HCT116 (cell line): ENCODE results near the gene SH3BP5L. TPM values are rescaled to one million over a fixed set of nuclear protein-coding genes. Genes with fewer than 3 reads are reported as not detected.

ENCODE experiments used
- ATAC-seq: fragments of 200-7000 bp; cut with Tn5 transposase; 2 replicates; pipeline ENCODE4 v1.9.1; 2020; ENCODE audit warnings: mild to moderate bottlenecking, moderate library complexity
- BruUV-seq: library from RNA; stranded (reverse); fragments of 400-500 nt; replicated peaks from 2 replicates; lab custom pipeline; 2021; lab: Mats Ljungman, UMichigan
- CTCF ChIA-PET: fragments of 300-600 bp; sonication (Branson Sonifier 250); formaldehyde crosslinking; loops from one replicate; lab custom pipeline; 2021; ENCODE audit warnings: antibody characterized with exemption; lab: Charles Lee
- POLR2A ChIA-PET: fragments of 300-600, 350-600 bp; sonication (Branson Sonifier 250); formaldehyde crosslinking; loops from one replicate; lab custom pipeline; 2021; ENCODE audit warnings: antibody characterized with exemption; lab: Charles Lee
- RAD21 ChIA-PET, 2 experiments: fragments of 300-600 bp; sonication (Branson Sonifier 250); formaldehyde crosslinking; loops; one replicate each; lab custom pipeline; 2023; ENCODE audit warnings: low total read pairs in 2 of 2; ENCODE audit not compliant: uncharacterized antibody in 2 of 2, unreplicated experiment in 2 of 2, low non-redundant PET in 1 of 2; lab: Charles Lee
- DNase-seq: peaks from one replicate; pipeline ENCODE4 v3.0.0-alpha.2; 2010; ENCODE audit warnings: low read depth, low spot score
- H2AFZ ChIP-seq: fragments of 200-600 bp; shearing (Covaris generic), sonication (generic); 2 replicates; pipeline ENCODE4 v1.6.1; 2017; ENCODE audit warnings: low read depth, mixed run types, mixed read lengths, antibody characterized with exemption, low read length; ENCODE audit not compliant: poor library complexity, severe bottlenecking
- H3K27ac ChIP-seq: 2 replicates; pipeline ENCODE4 v1.5.1; 2012; ENCODE audit warnings: low read depth, low read length
- H3K27me3 ChIP-seq: fragments of 200-600 bp; sonication (generic); 2 replicates; pipeline ENCODE4 v1.6.1; 2016; ENCODE audit warnings: mixed run types, low read length, mixed read lengths; ENCODE audit not compliant: insufficient read depth
- H3K36me3 ChIP-seq, 2 experiments: fragments of 200-500 bp in 1 of 2; fragments of 200-600 bp in 1 of 2; sonication (Bioruptor generic) in 1 of 2; sonication (generic) in 1 of 2; 2 replicates each; pipeline versions ENCODE4 v1.5.1 to v1.6.1; 2014 to 2016; ENCODE audit warnings: low read length in 2 of 2, inconsistent platforms in 1 of 2, mixed read lengths in 1 of 2, mixed run types in 1 of 2; ENCODE audit not compliant: insufficient read depth in 2 of 2, control insufficient read depth in 1 of 2
- H3K4me1 ChIP-seq, 2 experiments: fragments of 200-600 bp in 1 of 2; sonication (generic) in 1 of 2; 2 replicates each; pipeline versions ENCODE4 v1.5.1 to v1.6.1; 2012 to 2017; ENCODE audit warnings: low read length in 2 of 2, inconsistent platforms in 1 of 2, mild to moderate bottlenecking in 1 of 2, mixed read lengths in 1 of 2, mixed run types in 1 of 2, moderate library complexity in 1 of 2; ENCODE audit not compliant: insufficient read depth in 2 of 2, control insufficient read depth in 1 of 2
- H3K4me2 ChIP-seq: fragments of 200-600 bp; sonication (generic); 2 replicates; pipeline ENCODE4 v1.6.1; 2017; ENCODE audit warnings: mixed run types, low read length, mixed read lengths
- H3K4me3 ChIP-seq, 2 experiments: fragments of 200-600 bp in 1 of 2; sonication (generic) in 1 of 2; replicated peaks in 1 of 2; 2 replicates each; pipeline ENCODE4 v1.5.1; 2011 to 2016; ENCODE audit warnings: low read length in 2 of 2, control low read depth in 1 of 2, low read depth in 1 of 2, mild to moderate bottlenecking in 1 of 2, mixed read lengths in 1 of 2, mixed run types in 1 of 2
- H3K79me2 ChIP-seq: fragments of 200-600 bp; sonication (generic); 2 replicates; pipeline ENCODE4 v1.6.1; 2017; ENCODE audit warnings: mild to moderate bottlenecking, mixed run types, low read length, moderate library complexity, mixed read lengths; ENCODE audit not compliant: insufficient read depth
- H3K9ac ChIP-seq: fragments of 200-600 bp; sonication (generic); 2 replicates; pipeline ENCODE4 v1.6.1; 2016; ENCODE audit warnings: low read length, mixed read lengths
- H3K9me2 ChIP-seq: fragments of 200-600 bp; sonication (generic), shearing (Covaris generic); 2 replicates; pipeline ENCODE4 v1.6.1; 2017; ENCODE audit warnings: mixed run types, mild to moderate bottlenecking, moderate library complexity; ENCODE audit not compliant: insufficient read depth
- H3K9me3 ChIP-seq, 2 experiments: fragments of 200-500 bp in 1 of 2; fragments of 200-600 bp in 1 of 2; sonication (Bioruptor generic) in 1 of 2; sonication (generic) in 1 of 2; 2 replicates each; pipeline ENCODE4 v1.6.1; 2014 to 2017; ENCODE audit warnings: low read length in 2 of 2, mixed read lengths in 2 of 2, inconsistent platforms in 1 of 2, low read depth in 1 of 2, mild to moderate bottlenecking in 1 of 2, mixed run types in 1 of 2, moderate library complexity in 1 of 2; ENCODE audit not compliant: control insufficient read depth in 1 of 2, insufficient read depth in 1 of 2
- H4K20me1 ChIP-seq: fragments of 200-600 bp; sonication (generic), shearing (Covaris generic); 2 replicates; pipeline ENCODE4 v1.6.1; 2017; ENCODE audit warnings: mixed run types, mild to moderate bottlenecking, moderate library complexity; ENCODE audit not compliant: insufficient read depth
- POLR2AphosphoS5 ChIP-seq: IDR thresholded peaks from 2 replicates; pipeline ENCODE4 v1.6.1; 2011; ENCODE audit warnings: mild to moderate bottlenecking, low read depth, low read length, moderate library complexity
- intact Hi-C: fragments of 100-400 bp; cut with micrococcal nuclease; formaldehyde crosslinking; loops from 2 replicates; pipeline ENCODE4 v1.10.0; 2022
- total RNA-seq: library from RNA; stranded (reverse); gene quantifications from one replicate; pipeline ENCODE4 v1.2.1, GENCODE V29; 2021; ENCODE audit not compliant: unreplicated experiment
- TF ChIP-seq, protein P1 (sequence below): IDR thresholded peaks from 2 replicates; pipeline ENCODE4 v1.6.1; 2011; ENCODE audit warnings: mild to moderate bottlenecking, low read length, moderate library complexity; ENCODE audit not compliant: insufficient replicate concordance; ENCODE audit errors: extremely low read depth
- TF ChIP-seq, protein P2 (sequence below): IDR thresholded peaks from 2 replicates; pipeline ENCODE4 v1.6.1; 2012; ENCODE audit warnings: low read depth

SH3BP5L gene
- total RNA-seq, 1 experiment from 2014 or later, result 22.3 TPM

GRCh38 chr1:248853663-248854375 lies 28.1 kb upstream of the SH3BP5L start:
- DNase-seq (no peak), ATAC-seq (no peak)
- RAD21 ChIA-PET, result no interaction called here
- intact Hi-C loops, result no loop called here
- peaks cover 7 to 18% of the 10 kb centered on the region in 2 experiments for H3K4me1 ChIP-seq
- CTCF ChIA-PET, result no interaction called here
- BruUV-seq, result no TSS peak
- no peaks in the 10 kb centered on the region for H4K20me1 ChIP-seq
- H3K4me3 ChIP-seq, result no peak overlapping the region
- no peak overlapping the region for H3K9ac ChIP-seq
- POLR2A ChIA-PET, result no interaction called here
- no peaks in the 10 kb centered on the region for H3K9me3 ChIP-seq
- no peaks in the 10 kb centered on the region for H3K9me2 ChIP-seq
- H3K27ac ChIP-seq, result no peak overlapping the region
- H2AFZ ChIP-seq, result no peak overlapping the region
- H3K27me3 ChIP-seq, result no peaks in the 10 kb centered on the region
- H3K79me2 ChIP-seq, result peaks cover 33% of the 10 kb centered on the region; the same call in 1 of the 2 replicates
- no peak overlapping the region for H3K4me2 ChIP-seq
- TF ChIP-seq, protein P1, sequence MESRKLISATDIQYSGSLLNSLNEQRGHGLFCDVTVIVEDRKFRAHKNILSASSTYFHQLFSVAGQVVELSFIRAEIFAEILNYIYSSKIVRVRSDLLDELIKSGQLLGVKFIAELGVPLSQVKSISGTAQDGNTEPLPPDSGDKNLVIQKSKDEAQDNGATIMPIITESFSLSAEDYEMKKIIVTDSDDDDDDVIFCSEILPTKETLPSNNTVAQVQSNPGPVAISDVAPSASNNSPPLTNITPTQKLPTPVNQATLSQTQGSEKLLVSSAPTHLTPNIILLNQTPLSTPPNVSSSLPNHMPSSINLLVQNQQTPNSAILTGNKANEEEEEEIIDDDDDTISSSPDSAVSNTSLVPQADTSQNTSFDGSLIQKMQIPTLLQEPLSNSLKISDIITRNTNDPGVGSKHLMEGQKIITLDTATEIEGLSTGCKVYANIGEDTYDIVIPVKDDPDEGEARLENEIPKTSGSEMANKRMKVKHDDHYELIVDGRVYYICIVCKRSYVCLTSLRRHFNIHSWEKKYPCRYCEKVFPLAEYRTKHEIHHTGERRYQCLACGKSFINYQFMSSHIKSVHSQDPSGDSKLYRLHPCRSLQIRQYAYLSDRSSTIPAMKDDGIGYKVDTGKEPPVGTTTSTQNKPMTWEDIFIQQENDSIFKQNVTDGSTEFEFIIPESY, result no peak
- peaks cover 13 to 48% of the 10 kb centered on the region in 2 experiments; a peak in 3 of 4 replicates for H3K36me3 ChIP-seq

DNA sequence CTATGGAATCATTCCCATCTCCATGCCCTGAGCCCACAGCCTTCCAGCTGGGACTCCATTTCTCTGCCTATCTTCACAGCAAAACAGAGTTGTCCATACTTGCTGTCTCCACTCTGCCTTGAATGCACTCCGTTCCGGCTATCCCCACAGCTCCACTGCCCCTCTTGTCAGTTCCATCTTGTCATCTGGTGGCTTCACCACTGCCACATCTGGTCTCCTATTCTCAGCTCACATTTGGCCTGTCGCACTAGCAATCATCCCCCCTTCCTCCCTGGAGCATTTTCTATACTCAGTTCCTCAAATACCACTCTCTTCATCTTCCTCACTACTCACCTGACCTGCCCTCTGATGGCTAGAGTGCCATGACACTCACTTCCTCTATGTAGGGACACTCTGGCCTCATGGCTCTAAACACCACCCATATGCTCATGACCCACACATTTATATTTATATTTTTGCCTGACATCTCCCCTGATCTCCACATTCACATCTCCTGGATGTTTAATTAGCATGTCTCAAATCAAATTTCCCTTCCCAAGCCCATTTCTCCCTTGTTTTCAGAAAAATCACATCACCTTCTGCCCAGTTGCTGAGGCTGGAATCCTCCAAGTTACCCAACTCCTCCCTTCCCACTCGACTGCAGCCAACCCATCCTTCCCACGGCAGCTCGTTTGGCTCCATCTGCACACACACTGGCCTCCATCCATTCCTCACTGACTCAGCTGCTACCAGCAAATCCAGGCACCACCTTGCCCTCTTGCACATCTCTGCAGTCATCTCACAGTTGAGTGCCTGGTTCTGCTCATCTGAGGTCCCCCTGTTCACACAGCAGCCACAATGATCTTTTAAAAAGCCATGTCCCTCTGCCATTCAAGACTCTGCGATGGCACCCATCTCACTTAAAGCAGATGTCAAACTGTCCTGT lies 27.0 kb upstream of the SH3BP5L start:
- POLR2A ChIA-PET, result no interaction called here
- TF ChIP-seq POLR2AphosphoS5, result no peak
- TF ChIP-seq, protein P2, sequence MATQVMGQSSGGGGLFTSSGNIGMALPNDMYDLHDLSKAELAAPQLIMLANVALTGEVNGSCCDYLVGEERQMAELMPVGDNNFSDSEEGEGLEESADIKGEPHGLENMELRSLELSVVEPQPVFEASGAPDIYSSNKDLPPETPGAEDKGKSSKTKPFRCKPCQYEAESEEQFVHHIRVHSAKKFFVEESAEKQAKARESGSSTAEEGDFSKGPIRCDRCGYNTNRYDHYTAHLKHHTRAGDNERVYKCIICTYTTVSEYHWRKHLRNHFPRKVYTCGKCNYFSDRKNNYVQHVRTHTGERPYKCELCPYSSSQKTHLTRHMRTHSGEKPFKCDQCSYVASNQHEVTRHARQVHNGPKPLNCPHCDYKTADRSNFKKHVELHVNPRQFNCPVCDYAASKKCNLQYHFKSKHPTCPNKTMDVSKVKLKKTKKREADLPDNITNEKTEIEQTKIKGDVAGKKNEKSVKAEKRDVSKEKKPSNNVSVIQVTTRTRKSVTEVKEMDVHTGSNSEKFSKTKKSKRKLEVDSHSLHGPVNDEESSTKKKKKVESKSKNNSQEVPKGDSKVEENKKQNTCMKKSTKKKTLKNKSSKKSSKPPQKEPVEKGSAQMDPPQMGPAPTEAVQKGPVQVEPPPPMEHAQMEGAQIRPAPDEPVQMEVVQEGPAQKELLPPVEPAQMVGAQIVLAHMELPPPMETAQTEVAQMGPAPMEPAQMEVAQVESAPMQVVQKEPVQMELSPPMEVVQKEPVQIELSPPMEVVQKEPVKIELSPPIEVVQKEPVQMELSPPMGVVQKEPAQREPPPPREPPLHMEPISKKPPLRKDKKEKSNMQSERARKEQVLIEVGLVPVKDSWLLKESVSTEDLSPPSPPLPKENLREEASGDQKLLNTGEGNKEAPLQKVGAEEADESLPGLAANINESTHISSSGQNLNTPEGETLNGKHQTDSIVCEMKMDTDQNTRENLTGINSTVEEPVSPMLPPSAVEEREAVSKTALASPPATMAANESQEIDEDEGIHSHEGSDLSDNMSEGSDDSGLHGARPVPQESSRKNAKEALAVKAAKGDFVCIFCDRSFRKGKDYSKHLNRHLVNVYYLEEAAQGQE, result no peak
- TF ChIP-seq, protein P1, result no peak

More for the DNA sequence above, 27.0 kb upstream of the SH3BP5L start:
- Histone ChIP-seq H3K4me2 (no peak overlapping the region), H3K4me3 (no peak overlapping the region), H3K4me1 (peaks cover 7 to 8% of the 10 kb centered on the region in 2 experiments; a peak in 3 of 4 replicates), H3K9me3 (no peaks in the 10 kb centered on the region), H3K27ac (no peak overlapping the region), H4K20me1 (no peaks in the 10 kb centered on the region), H3K79me2 (peaks cover 25% of the 10 kb centered on the region; the same call in 1 of the 2 replicates), H2AFZ (no peak overlapping the region), H3K36me3 (peaks cover 13 to 48% of the 10 kb centered on the region in 2 experiments; a peak in 3 of 4 replicates), H3K9ac (no peak overlapping the region), H3K9me2 (no peaks in the 10 kb centered on the region), H3K27me3 (no peaks in the 10 kb centered on the region)
- intact Hi-C loops, result no loop called here
- ChIA-PET RAD21 (no interaction called here), CTCF (no interaction called here)
- BruUV-seq, result no TSS peak
- no peak for DNase-seq
- no peak for ATAC-seq
